Right hindlimb (tissue), 1 donor: Measurements from ENCODE around the gene UBE3D.
"Not testable (repeated sequence)": the region's sequence is repeated elsewhere in the genome, so short reads cannot be mapped to it uniquely, and the experiment has no call there.

Experiments
- DNase-seq: peaks from one replicate; pipeline ENCODE4 v3.0.0-alpha.2; 2018

Gene UBE3D

GRCh38 chr6:83053678-83054077, 12.0 kb downstream of the UBE3D start:
- DNase-seq: no peak

DNA sequence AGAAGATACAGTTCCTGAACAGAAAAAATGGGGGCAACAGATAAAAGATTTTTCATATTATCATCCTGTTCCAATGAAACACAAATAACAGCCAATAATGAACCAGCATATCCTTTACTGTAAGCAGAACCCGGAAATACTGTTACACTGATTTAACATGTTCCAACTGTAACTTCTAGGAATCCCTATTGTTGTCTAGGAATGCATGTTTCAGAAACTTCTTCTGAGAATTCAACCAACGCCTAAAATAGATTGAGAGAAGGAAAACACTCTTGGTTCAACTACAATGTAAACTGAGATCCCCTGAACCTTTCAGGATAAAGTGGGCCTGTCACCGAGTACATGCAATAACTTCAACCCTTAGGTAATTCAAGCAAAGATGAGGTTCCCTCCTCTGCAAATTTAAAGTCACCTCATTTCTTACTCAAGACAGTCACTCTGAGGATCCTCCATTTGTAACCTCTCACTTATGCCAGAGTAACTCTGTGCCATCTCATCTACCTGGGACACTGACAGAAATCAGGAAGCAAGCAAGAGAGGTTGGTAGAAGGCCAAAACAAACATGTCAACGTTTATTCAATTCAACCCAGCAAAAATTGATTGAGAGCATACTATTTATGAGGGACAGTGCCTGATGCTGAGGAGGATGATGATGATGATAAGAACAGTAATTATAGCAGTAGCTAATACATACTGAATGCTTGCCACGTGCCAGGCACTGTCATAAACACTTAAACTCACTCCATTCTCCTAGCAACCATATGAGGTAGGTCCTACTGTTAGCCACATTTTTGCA, 14.1 kb downstream of the UBE3D start:
- no peak for DNase-seq

DNA sequence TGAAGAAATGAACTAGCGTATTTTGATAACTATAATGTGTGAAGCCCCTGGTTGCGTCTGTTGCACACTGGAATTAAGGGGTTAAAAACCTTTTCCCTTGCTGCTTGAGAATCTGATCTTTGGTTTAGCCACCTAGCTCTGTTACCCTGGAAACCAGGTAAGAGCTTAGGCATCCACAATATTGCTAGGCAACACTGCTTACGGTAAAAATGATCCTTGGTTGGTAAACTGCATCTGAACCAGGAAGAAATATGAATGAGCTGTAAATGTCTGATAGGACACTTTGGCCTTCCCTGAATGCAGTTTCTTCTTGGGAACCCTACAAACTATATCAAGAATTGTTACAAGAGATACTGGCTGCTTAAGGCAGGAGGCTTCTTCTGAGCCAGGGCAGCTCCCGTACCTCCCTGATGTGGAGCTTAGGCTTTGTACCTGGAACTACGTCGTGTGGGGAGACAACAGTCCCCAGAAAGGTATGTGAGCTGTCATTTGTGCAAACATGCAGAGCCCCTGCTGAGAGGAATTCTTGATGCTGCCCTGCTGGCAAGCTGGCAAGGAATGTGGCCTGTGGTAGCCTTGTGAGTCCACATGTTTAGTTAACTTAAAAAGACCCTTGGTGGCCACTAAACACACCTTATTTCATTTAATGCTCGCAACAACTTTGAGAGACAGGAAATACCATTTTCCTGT, 18.4 kb downstream of the UBE3D start:
- no peak for DNase-seq

DNA sequence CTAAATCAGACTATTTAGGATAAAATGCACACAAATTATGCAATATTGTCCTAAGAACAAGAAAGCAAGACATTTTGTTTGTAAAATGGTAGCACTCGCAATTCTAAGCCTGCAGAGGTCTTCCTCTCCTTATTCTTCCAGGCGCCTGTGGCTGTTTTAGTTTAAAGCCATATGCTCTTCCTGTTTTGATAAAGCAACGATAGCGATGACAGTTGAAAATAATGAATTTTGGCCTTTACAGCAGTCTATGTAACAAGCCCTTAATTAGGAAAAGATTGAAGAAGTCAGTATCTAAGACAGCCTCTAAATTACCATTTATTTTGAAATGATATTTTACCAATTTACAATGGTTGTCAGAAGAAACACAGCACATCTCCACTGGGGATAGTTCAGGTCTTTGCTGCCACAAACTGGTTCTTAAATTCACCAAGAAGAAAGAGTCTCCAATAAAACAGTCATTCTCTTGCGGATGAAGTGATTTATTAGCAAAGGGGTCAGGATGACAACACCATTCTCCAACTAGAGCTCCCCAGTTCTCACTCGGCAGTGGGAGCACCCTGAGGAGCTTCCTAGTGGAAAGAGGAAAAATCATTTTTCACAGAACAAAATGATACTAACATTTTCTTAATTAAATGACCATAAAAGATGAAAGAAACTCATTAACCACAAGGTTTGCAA, 21.4 kb downstream of the UBE3D start:
- DNase-seq: no peak

GRCh38 chr6:83042467-83043053, 23.1 kb downstream of the UBE3D start:
- no peak for DNase-seq

GRCh38 chr6:83038246-83038645, 27.4 kb downstream of the UBE3D start:
- DNase-seq: no peak

DNA sequence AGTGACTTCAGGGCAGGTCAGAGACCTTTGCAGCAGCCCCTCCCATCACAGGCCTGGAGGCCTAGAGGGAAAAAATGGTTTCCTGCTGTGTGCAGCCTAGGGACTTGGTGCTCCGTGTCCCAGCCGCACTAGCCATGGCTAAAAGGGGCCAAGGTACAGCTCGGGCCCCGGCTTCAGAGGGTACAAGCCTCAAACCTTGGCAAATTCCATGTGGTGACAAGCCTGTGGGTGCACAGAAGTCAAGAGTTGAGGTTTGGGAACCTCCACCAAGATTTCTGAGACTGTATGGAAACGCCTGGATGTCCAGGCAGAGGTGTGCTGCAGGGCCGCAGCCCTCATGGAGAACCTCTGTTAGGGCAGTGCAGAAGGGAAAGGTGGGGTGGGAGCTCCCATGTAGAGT, 34.0 kb downstream of the UBE3D start:
- no peak for DNase-seq

GRCh38 chr6:83019741-83020140, 45.9 kb downstream of the UBE3D start:
- DNase-seq: peak; percentile 20

GRCh38 chr6:83011131-83011530, 54.5 kb downstream of the UBE3D start:
- DNase-seq: not testable (repeated sequence)

GRCh38 chr6:83008626-83009025, 57.0 kb downstream of the UBE3D start:
- no peak for DNase-seq

GRCh38 chr6:83006270-83006905, 59.3 kb downstream of the UBE3D start:
- DNase-seq: no peak

DNA sequence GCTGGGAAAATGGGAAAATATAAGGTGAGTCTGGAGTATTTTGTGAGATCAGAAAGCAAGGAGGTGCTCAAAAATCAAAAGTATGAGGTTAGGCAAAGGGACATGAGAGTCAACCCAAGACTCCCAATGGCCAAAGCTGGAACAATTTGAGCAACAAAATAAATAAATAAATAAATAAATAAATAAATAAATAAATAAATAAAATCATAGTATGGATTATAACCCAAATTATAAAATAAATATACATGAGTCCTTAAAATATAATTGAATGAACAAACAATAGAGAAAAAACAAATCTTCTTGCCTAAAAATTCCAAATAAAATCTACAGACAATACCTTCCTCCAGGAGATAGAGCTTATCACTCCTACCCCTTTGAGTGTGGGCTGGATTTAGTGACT, 69.5 kb downstream of the UBE3D start:
- no peak for DNase-seq

GRCh38 chr6:82995066-82995465, 70.6 kb downstream of the UBE3D start:
- no peak for DNase-seq

DNA sequence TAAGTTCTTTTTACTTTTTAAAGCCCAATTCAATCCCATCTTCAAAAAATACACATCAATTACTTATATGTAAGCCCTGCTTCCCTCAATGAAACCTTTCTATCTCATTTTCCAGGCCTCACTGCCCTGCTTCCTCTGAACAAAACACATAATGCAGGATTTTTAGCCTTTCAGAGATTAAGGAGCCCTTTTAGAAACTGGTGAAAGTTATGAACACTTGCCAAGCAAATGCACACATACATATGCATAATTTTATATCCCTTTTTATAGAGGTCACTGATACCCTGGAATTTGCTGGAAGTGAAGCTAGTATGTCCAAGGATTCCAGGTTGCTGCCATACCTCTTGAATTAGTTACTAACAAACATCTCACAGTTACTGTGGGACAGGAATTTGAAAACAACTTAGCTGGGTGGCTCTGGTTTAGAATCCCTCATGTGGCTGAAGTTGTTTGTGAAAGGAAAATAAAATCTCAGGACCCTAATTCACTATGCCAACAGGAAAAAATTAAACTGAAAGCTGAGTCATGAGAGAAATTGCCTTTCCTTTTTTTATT, 75.8 kb downstream of the UBE3D start:
- no peak for DNase-seq

DNA sequence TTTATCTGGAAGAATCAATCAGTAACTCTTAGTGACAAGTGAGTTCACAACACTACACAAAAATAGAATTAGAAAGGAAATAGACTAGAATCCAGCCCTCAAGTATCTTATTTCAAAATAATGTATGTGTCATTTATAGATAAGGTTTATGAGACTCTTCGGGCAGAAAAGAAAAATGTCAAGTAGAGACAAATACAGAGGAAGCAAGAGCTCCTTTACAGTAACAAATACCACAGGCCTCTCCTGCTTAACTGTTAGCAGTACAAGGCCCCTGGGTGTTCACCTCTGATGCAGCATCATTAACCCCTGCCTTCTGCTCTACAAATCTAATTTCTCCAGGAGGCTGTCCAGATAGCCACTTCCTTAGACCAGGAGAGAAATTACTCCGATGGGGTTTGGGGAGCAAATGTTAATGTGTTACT, 76.7 kb downstream of the UBE3D start:
- DNase-seq: no peak

DNA sequence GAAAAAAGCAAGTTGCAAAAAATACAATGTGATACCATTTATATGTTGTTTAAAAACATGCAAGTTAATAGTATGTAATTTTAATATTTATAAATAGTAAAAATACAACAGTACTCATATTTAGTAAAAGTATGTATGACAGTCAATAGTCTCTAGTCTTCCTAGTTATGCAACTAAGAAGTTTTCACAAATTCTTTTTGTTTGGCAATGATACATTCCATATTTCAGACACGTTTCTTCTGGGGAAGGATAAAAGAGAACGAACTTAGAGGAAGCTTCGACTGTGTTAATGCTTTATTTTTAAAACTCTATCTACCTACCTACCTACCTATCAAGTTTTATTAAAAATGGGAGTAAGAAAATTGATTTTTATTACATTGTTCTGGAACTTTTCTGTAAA, 77.7 kb downstream of the UBE3D start:
- no peak for DNase-seq

- DNase-seq: no peak
Measured at GRCh38 chr6:82987416-82987815, 78.2 kb downstream of the UBE3D start.

DNA sequence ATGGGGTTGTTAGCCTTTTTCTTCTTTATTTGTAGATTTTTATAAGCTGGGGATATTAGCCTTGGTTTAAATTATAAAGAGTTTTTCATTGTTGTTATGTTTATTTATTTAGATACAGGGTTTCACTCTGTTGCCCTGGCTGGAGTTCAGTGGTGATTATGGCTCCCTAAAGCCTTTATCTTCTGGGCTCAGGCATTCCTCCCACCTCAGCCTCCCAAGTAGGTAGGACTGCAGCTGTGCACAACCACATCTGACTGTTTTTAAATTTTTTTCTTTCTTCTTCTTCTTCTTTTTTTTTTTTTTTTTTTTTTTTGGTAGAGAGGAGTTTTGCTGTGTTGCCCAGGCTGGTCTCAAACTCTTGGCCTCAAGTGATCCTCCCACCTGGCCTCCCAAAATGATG, 80.9 kb downstream of the UBE3D start:
- no peak for DNase-seq

- DNase-seq: no peak
Measured at GRCh38 chr6:82980086-82980485, 85.6 kb downstream of the UBE3D start.

- DNase-seq: no peak
Measured at GRCh38 chr6:82979657-82980056, 86.0 kb downstream of the UBE3D start.

- DNase-seq: no peak
Measured at GRCh38 chr6:82978362-82978945, 87.2 kb downstream of the UBE3D start.

- DNase-seq: no peak
Measured at GRCh38 chr6:82976179-82976578, 89.5 kb downstream of the UBE3D start.
